Left lobe of liver (tissue), 2 donors: ENCODE data around the gene EDC3. TPM values are rescaled to one million over a fixed set of nuclear protein-coding genes. Genes with fewer than 3 reads are reported as not detected.
"Not testable (repeated sequence)": the region's sequence is repeated elsewhere in the genome, so short reads cannot be mapped to it uniquely, and the experiment has no call there.

Experiments used
- ATAC-seq: fragments of 200-7000 bp; cut with Tn5 transposase; one replicate; pipeline ENCODE4 v1.9.1; 2020; ENCODE audit warnings: mild to moderate bottlenecking, moderate library complexity
- DNase-seq: peaks from one replicate; pipeline ENCODE4 v3.0.0-alpha.2; 2020; ENCODE audit warnings: low spot score
- total RNA-seq: library from RNA; stranded (reverse); gene quantifications from one replicate; pipeline ENCODE4 v1.2.1, GENCODE V29; 2021
- donor health status: DM: no; HTN: no; CAD: no; lungs with moderate emphysema.
- donor health status: DM: no; HTN: yes; CAD: no.

Gene EDC3
- total RNA-seq, 1 donor from 2014 or later: 13.4 TPM

DNA sequence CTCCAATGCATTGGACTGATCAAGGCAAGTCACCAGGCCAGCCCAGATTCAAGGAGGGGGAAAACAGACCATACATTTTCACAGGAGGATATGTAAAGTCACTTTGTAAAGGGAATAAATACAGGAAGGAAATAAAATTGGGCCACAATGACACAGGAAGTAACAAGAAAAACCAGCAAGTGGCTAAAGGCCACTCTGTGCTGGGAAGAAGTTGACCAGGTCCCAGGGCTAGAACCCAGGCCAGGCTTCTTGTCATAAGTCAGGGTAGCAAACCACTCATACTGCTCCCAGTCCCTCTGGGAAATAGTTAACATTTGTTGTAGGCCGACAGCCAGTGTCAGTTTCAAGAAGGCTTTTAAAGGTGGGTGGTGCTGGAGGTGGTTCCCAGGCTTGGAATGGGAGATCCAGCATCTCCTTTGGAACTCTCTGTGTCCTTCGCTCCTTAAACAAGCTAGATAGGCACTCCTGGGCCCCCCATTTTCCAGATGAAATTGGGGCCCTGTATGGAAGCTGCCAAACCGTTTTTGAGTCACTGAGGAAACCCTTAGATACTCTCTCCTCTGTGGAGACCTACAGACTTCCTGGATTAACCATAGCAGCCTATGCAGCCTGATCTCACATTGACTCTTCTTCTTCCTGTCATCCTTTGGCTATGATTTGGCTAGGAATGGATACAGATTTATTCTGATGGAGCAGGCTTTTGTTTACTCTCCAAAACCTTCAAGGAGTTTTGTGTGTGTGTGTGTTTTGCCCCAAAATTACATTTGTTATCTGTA, 14.7 kb upstream of the EDC3 start:
- no peak for DNase-seq

DNA sequence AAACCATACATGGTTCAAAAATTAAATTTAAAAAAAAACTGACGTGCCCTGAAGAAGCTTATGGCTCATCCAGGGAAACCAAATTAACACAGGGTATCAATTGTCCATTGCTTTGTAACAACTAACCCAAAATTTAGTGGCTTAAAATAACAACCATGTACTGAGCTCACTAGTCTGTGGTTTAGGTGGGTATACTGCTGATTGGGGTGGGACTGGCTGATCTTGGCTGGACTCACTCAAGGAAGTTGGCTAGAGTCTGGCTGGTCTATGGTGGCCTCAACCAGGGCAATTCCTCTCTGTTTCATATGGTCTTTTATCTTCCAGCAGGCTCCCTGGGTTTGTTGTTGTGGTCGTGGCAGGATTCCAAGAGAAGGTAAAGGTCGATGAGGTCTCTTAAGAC, 14.1 kb upstream of the EDC3 start:
- DNase-seq: no peak
- ATAC-seq: no peak

More for the DNA sequence above, 14.7 kb upstream of the EDC3 start:
- ATAC-seq: no peak

DNA sequence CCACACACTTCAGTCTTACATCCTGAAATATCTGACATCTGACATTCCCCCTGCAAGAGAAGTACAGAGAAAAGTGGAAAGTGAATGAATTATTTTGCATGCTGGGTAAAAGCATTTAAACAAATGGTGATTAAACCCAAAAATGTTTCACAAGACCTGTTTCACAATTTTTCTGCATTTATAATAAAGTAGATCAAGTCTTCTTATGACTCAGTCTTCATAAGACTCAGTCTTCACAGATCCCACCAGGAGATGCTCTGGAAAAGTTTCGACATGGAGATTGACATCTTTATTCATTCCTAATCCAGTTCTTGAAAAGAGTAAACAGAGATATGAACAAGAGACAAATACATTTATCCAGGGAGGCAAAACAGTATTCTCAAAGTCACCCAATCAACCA, 13.2 kb upstream of the EDC3 start:
- DNase-seq: no peak
- ATAC-seq: no peak

DNA sequence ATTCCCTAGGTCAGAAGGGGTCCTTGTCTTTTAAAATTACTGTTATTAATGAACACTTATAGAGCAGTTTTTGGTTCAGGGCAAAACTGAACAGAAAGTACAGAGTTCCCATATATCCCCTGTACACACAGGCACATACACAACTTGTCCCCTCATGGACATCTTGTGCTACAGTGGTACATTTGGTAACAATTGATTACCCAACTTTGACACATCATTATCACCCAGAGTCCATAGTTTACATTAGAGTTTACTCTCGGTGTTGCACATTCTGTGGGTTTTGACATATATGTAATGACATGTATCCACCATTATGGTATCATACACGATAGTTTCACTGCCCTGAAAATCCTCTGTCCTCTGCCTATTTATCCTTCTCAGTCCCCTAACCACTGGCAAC, 984 bp upstream of the EDC3 start:
- ATAC-seq: no peak

DNA sequence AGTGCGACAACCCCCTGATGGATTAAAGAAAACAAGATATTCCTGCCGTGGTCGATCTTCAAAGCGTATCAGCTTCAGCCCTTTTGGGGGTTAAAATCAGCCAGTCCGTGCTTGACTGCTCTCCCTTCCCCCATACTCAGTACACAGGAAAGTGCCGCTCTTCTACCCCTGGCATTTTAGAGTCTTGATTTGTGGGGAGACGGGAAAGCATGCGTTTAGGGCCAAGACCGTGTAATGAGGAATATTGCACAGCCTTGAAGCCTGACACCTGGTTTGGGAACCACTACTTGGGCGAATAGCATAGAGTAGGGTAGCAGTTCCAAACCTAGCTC, 540 bp upstream of the EDC3 start:
- no peak for DNase-seq
- no peak for ATAC-seq

More for the DNA sequence above, 984 bp upstream of the EDC3 start:
- DNase-seq: no peak

DNA sequence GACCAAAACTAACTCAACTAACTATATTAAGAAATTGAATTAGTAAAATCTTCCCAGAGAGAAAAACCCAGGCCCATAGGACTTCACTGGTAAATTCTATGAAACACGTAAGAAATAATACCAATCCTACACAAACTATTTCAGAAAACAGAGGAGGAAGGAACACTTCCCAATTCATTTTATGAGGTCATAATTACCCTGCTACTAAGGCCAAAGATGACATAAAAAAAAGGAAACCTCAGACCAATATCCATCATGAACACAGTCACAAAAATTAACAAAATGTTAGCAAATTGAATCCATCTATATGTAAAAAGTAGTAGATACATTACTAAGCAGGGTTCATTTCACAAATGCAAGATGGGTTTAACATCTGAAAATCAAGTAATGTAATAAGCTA, 3.5 kb downstream of the EDC3 start:
- ATAC-seq (no peak), DNase-seq (no peak)

DNA sequence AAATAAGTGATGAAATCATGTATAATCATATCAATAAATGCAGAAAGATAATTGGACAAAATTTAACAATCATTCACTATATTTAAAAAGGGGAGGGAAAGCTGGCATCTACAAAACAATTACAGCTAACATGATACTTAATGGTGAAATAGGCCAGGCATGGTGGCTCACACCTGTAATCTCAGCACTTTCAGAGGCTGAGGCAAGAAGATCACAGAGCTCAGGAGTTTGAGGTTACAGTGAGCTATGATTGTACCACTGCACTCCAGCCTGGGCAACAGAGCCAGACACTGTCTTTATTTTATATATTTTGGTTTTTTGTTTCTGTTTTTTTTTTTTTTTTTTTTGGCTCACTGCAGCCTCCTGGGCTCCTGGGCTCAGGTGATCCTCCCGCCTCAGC, 12.1 kb downstream of the EDC3 start:
- ATAC-seq (no peak), DNase-seq (no peak)

DNA sequence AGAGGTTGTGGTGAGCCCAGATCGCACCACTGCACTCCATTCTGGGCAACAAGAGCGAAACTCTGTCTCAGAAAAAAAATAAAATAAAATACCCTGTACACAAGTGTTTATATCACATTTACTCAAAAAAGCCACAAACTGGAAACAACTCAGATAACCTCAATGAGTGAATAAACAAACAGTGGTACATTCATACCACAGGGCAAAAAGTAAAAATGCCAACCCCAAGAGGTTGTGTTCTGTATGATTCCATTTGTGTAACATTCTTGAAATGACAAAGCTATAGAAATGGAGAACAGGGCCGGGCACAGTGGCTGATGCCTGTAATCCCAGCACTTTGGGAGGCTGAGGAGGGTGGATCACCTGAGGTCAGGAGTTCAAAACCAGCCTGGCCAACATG, 12.9 kb downstream of the EDC3 start:
- no peak for ATAC-seq
- DNase-seq: no peak

DNA sequence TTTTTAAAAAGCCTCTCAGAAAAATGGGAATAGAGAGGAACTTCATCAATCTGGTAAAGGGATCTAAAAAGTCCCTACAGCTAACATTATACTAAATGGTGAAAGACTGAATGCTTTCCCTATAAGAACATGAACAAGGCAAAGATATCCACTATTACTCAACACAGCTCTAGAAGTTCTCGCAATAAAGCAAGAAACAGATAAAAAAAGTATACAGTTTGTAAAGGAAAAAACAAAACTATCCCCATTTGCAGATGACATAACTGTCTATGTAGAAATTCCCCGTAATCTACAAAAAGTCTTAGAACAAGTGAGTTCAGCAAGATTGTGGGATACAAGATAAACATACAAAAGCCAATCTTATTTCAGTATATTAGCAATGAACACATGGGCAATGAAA, 15.4 kb downstream of the EDC3 start:
- no peak for ATAC-seq
- no peak for DNase-seq

DNA sequence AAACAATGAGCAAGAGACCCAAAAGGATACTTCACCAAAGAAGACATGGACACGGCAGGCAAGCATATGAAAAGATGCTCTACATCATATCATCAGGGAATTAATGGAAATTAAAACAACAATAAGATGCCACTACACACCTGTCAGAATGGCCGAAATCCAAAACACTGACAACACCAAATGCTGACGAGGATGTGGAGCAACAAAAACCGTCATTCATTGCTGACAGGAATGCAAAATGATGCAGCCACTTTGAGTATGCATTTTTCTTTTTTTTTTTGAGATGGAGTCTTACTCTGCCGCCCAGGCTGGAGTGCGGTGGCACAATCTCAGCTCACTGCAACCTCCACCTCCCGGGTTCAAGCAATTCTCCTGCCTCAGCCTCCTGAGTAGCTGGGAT, 19.0 kb downstream of the EDC3 start:
- DNase-seq (no peak), ATAC-seq (no peak)

DNA sequence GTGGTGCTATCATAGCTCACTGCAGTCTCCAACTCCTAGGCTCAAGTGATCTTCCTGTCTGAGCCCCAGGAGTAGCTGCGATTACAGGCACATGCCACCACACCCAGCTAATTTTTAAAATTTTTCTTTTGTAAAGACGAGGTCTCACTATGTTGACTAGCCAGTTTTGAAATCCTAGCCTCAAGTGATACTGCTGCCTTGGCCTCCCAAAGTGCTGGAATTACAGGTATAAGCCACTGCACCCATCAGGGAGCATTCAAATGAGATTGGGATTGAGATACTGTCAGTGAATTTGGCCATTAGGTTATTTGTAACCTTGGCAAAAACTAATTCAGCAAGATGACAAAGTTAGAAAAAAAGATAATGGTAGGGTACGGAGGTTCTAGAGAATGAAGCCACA, 21.7 kb downstream of the EDC3 start:
- DNase-seq: no peak
- no peak for ATAC-seq

DNA sequence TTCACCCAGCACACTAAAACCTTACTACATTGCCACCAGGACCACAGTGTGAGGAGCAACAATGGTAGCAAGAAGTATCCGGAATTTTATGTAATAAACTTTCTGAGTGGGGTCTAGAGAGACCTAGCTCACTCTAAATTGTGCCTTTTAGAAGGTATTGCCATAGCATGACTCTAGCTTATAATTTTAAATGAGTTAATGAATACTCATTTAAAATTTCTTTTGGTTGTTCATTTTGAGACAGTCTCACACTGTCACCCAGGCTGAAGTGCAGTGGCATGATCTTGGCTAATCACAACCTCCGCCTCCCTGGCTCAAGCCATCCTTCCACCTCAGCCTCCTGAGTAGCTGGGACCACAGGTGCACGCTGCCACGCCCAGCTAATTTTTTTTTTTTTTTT, 26.2 kb downstream of the EDC3 start:
- no peak for DNase-seq
- no peak for ATAC-seq

DNA sequence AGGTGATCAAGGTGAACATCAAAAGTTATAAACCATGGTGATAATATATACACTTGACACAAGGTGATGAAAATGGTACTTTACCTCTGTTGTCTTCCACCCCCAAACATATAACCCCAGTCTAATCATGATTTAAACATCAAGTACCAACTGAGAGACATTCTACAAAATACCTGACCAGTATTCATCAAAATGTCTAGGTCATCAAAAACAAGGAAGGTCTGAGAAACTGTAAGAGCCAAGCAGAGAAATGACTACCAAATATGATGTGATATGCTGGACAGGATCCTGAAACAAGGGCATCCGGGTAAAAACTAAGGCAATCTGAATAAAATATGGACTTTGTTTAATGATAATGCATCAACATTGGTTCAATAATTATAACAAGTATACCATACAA, 27.8 kb downstream of the EDC3 start:
- ATAC-seq: no peak
- no peak for DNase-seq

DNA sequence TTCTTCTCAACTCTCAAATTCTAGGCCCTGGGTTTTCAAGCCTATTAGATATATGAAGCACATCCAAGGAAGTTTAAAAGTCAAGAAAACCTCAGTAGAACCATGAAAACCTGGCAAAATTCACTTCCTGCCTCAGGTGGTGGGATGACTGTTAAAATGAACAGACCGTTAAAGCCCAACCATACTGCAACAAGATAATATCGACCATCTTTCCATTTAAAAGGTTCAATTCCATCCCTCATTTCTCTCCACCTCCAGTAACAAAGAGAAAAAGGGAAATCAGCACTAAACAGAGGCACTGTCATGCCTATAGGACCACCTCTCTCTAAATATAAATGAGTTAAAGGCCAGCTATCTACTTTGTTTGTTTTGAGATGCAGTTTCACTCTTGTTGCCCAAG, 31.2 kb downstream of the EDC3 start:
- no peak for ATAC-seq
- no peak for DNase-seq

DNA sequence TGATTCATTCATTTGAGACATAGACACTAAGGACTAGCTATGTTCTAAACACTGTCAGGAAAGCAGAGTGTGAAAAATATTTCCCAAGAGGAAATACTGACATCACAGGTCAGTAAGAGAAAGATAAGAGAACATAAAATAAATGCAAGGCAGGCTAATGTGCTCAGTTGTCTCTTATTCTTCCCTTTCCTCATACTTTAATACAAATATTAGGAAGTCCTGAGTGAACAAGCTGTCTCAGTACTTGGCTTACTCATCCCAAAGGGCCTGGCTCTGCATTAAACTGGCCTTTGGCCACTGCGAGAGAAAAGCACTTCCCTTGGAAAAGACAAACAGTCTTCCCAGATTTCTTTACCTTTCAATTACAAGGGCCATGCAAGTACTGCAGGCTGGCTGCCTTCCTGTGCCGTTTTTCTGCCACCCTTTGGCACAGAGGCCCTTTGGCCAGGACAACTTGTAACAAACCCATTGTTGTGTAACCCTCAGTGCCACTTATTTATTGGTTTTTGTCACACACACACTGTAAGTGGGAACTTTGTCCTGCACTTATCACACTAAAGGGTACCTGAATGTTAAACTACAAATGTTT, 31.7 kb downstream of the EDC3 start:
- ATAC-seq: peak; percentile 91
- peak; percentile 91 for DNase-seq

DNA sequence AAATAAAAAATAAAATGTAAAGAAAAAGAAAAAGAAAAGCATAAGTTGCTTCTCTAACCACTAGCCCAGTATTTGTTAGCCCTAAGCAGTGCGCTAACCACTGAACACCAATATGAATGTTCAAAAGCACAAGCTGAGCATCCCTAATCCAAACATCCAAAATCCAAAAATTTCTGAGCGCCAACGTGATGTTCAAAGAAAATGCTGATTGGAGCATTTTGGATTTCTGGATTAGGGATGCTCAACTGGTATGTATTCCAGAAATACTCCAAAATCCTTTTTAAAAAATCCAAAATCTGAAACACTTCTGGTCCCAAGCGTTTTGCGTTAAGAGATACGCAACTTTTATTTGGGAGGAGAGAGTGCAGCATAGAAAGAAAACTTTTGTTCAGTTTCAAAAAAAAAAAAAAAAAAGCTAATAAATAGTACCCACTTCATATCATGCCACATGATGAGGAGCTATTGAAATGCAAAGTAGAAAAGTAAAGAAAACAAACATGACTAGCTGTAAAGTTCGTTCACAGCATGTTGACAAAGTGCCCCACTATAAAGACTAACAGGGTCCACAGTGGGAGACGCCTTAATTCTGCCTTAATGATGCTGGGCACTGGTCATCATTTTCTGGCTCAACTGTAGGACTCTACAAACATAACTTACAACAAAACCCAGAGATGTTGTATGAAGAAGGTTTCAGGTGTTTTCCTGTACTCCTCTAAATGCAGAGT, 32.4 kb downstream of the EDC3 start:
- ATAC-seq (no peak), DNase-seq (no peak)

DNA sequence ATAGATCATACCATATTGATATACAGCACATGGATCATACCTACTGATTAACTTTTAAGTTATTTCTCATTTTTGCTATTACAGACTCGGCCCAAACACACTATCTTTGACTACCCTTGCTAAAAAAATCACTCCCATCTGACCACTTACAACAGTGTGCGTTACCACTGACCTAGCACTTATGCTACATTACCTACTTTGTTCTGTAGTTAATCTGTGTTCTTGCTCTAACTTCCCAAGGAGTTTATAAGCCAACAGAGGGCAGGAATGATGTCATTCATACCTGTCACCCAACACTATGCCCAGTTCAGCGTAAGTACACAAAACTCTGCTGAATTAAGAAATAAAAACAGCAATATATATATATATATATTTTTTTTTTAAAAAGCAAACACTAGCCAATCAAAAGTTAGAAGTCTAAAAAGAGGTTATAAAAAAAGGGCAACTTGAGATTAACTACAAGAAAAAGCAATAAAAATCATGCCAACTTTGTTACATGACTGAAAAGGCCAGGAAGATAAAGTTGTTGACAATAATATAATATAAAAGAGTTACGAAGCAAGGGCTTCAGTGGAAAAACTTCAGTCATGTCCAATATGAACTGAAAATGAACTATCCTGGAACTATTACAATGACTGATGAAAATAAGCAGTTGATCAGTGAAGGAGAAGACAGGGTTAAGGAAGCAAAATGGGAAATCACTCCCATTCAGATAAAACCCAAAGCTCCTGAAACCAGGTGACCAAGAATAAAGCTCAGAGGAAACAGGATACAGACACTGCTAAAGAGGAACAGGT, 33.6 kb downstream of the EDC3 start:
- DNase-seq (no peak), ATAC-seq (no peak)

DNA sequence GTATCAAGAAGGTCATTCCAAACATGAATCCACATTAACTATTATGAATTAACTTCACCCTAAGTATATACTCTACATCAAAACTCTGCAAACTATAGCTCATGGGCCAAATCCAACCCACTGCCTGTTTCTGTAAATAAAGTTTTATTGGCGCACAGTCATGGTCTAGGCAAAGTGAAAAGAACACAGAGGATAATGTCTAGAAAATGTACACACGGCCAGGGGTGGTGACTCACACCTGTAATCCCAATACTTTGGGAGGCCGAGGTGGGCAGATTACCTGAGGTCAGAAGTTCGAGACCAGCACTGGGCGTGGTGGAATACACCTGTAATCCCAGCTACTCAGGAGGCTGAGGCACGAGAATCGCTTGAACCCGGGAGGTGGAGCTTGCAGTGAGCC, 34.5 kb downstream of the EDC3 start:
- not testable (repeated sequence) for ATAC-seq, DNase-seq

DNA sequence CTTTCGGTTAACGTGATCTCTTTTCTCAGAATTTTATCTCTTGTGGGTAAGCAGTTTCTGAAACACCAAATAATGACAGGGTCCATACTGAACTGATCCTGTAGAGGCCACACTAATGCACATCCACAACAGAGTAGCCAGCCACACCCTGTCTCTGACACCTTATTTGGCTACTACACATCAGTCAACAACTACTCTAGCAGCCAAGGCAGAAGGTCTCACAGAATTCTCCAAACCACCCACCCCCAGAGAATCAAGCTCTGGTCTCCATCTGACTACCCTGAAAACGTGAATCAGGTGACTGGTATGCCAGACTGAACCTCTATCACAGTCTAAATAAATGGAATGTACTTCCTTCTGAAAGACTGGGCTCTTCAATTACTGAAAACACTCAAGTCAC, 38.0 kb downstream of the EDC3 start:
- no peak for DNase-seq
- no peak for ATAC-seq

DNA sequence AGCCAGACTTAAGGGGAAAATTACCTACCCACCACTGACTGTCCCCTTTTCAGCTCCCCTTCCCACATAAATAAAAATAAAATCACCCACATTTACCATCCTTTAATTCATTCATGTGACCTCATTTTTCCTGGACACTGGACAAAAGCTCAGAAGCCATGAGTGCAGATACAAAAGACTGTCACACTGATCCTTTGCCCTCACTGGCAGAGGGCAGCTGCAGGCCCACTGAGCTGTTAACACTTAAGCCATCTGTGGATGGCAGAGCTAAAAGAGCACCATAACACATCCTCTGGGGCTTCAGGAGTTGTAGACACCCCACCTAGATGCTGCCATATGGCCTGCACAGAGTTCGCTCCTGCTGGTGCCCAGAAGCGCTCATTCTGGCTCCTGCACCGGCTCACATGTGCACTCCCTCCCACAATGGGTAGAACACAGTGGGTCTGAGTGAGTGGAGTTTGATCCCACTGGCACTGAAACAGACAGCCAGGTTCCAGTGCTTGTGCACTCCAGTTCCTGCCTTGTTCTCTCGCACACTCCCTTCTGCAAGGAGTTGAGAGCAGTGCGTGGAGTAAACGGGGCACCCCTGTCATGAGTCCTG, 38.8 kb downstream of the EDC3 start:
- DNase-seq: peak; percentile 73

DNA sequence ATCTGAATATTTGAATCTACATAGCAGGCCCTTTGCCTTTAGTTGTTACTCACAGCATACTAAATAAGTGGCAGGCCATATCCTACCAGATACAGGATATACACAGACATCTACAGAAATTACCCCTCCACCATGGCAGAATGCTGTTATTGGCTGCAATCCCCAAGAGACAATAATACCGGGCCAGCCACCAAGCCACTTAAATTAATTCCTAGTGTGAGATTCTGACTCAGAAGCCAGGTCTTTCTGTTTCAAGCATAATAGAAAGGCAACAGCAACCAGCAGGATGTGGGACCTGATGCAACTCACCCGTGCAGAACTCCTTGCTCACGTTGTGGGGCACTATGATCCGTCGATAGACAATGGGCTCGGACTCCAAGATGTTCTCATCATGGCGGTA, 40.4 kb downstream of the EDC3 start:
- DNase-seq (no peak), ATAC-seq (no peak)

More for the DNA sequence above, 38.8 kb downstream of the EDC3 start:
- ATAC-seq: peak; percentile 88
